Measurements from ENCODE around the gene ZNF100.

ZNF100 gene

GRCh38 chr19:21694171-21694906 is 73.0 kb downstream of the ZNF100 start:
- H3K4me1 ChIP-seq: no peaks in the 10 kb centered on the region
- H3K9me3 ChIP-seq: no peaks in the 10 kb centered on the region
- no peaks in the 10 kb centered on the region for H3K27me3 ChIP-seq
- no peak overlapping the region for H3K27ac ChIP-seq
- DNase-seq: no peak
- intact Hi-C loops (cut with DNase I; ENCODE audit: low total_unique reads): no loop called here
- H3K36me3 ChIP-seq: no peaks in the 10 kb centered on the region
- TF ChIP-seq CTCF (IDR thresholded peaks at IDR 0.05): no peak
- no peak overlapping the region for H3K4me3 ChIP-seq

DNA sequence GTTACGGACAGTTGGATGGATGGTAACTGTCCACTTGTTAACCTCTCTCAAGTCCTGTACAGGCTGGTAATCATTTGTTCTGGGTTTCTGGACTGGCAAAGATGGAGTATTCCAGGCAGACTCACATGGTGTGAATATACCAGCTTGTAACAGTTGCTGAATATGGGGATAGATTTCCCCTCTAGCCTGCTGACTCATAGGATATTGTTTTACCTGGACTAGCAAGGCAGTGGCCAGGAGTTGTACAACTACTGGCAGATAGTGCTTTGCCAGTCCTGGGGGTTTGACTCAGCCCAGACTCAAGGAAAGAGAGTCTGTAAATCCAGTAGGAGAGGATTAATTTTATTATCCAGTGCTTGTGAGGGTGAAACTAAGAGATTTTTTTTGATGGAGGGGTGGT is 74.0 kb downstream of the ZNF100 start:
- TF ChIP-seq CTCF (IDR thresholded peaks at IDR 0.05): no peak
- no peaks in the 10 kb centered on the region for H3K4me1 ChIP-seq

GRCh38 chr19:21691661-21692060 is 75.7 kb downstream of the ZNF100 start:
- intact Hi-C loops (cut with DNase I; ENCODE audit: low total_unique reads): no loop called here
- DNase-seq: no peak

More for the DNA sequence above, 74.0 kb downstream of the ZNF100 start:
- H3K27ac ChIP-seq: no peak overlapping the region
- DNase-seq: no peak
- intact Hi-C loops (cut with DNase I; ENCODE audit: low total_unique reads): no loop called here
- H3K9me3 ChIP-seq: no peaks in the 10 kb centered on the region
- H3K36me3 ChIP-seq: no peaks in the 10 kb centered on the region
- no peaks in the 10 kb centered on the region for H3K27me3 ChIP-seq
- no peak overlapping the region for H3K4me3 ChIP-seq

GRCh38 chr19:21688464-21688863 is 78.9 kb downstream of the ZNF100 start:
- Histone ChIP-seq H3K4me1 (no peaks in the 10 kb centered on the region), H3K27me3 (no peaks in the 10 kb centered on the region), H3K36me3 (no peaks in the 10 kb centered on the region), H3K4me3 (no peak overlapping the region), H3K9me3 (no peaks in the 10 kb centered on the region), H3K27ac (no peak overlapping the region)
- no peak for DNase-seq
- intact Hi-C loops (cut with DNase I; ENCODE audit: low total_unique reads): no loop called here
- TF ChIP-seq CTCF (IDR thresholded peaks at IDR 0.05): no peak

More at GRCh38 chr19:21691661-21692060, 75.7 kb downstream of the ZNF100 start:
- no peak overlapping the region for H3K4me3 ChIP-seq
- no peak overlapping the region for H3K27ac ChIP-seq
- H3K36me3 ChIP-seq: no peaks in the 10 kb centered on the region
- no peaks in the 10 kb centered on the region for H3K4me1 ChIP-seq
- no peak for TF ChIP-seq CTCF (IDR thresholded peaks at IDR 0.05)
- no peaks in the 10 kb centered on the region for H3K27me3 ChIP-seq
- no peaks in the 10 kb centered on the region for H3K9me3 ChIP-seq

DNA sequence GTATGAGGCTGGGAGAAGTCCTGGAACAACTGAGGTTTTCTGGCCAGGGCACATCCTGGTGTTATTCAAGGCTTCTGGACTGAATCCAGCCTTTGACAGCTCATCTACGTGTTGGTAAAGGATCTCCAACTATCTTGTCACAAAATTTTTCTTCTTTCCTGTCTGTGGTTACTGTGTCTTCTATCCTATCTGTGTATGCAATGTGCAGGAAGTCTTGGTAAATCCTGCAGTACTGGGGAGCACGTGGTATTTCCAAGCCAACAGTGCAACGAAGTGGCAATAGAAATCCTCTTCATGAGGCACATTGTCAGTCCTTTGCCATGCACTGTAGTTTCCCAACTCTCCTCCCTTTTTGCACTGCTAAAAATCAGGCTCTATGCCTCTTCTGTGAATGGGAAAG is 86.7 kb downstream of the ZNF100 start:
- no peaks in the 10 kb centered on the region for H3K9me3 ChIP-seq
- DNase-seq: no peak
- intact Hi-C loops (cut with DNase I; ENCODE audit: low total_unique reads): no loop called here
- no peaks in the 10 kb centered on the region for H3K27me3 ChIP-seq
- no peak for TF ChIP-seq CTCF (IDR thresholded peaks at IDR 0.05)
- H3K36me3 ChIP-seq: no peaks in the 10 kb centered on the region
- no peak overlapping the region for H3K27ac ChIP-seq
- no peaks in the 10 kb centered on the region for H3K4me1 ChIP-seq
- H3K4me3 ChIP-seq: no peak overlapping the region
